ENCODE data around the gene SYAP1.
"Not testable (repeated sequence)": the region's sequence is repeated elsewhere in the genome, so short reads cannot be mapped to it uniquely, and the experiment has no call there.

The SYAP1 gene

GRCh38 chrX:16779815-16780214 is 60.4 kb downstream of the SYAP1 start:
- not testable (repeated sequence) for DNase-seq (ENCODE audit: low read depth)

DNA sequence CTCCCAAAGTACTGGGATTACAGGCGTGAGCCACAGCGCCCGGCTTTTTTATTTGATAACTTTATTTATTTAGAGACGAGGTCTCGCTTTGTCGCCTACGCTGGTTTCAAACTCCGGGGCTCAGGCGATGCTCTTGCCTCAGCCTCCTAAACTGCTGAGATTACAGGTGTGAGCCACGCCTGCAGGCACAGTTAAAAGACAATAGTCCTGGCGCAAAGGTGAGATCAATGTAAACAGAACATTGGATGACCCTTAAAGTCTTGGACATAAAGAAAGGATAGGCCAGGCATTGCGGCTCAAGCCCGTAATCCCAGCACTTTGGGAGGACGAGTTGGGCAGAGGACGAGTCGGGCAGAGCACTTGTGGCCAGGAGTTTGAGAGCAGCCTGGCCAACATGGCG is 64.0 kb downstream of the SYAP1 start:
- no peak for DNase-seq (ENCODE audit: low read depth)

- DNase-seq (ENCODE audit: low read depth): not testable (repeated sequence)
Measured at GRCh38 chrX:16784440-16784839, 65.0 kb downstream of the SYAP1 start.

DNA sequence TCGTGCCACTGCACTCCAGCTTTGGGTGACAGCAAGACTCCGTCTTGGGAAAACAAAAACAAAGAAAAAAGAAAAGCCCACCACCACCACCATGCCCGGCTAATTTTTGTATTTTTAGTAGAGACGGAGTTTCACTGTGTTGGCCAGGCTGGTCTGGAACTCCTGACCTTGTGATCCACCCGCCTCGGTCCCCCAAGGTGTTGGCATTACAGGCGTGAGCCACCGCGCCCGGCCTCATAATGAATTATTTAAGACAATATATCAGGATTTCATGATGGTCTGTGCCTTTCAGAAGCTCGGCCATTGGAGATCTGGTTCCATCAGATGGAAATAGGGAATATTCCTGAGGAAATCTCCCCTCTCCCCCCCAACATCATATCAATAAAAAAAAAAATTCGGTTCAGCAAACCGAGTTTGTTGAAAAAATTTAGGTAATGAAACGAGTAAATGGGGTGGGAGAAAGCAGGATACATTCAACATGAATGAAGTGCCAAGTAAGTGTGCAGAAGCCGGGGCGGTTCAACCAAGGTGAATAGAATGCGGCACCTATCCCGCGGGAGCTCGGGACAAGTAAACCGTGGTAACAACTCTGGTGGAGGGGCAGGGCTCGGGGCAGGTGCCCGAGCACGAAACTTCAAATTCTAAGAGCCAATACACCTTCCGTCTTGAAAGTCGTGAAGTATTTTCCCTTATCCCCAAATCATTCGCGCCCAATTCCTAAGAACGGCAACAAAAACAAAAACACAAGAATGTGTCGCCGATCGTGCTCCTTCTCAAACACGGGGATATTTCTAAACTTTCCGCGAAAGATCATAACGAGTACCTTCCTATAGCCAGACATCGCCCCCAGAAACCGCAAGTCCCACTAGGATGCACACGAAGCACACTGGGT is 66.1 kb downstream of the SYAP1 start:
- DNase-seq (ENCODE audit: low read depth): peak; percentile 6

DNA sequence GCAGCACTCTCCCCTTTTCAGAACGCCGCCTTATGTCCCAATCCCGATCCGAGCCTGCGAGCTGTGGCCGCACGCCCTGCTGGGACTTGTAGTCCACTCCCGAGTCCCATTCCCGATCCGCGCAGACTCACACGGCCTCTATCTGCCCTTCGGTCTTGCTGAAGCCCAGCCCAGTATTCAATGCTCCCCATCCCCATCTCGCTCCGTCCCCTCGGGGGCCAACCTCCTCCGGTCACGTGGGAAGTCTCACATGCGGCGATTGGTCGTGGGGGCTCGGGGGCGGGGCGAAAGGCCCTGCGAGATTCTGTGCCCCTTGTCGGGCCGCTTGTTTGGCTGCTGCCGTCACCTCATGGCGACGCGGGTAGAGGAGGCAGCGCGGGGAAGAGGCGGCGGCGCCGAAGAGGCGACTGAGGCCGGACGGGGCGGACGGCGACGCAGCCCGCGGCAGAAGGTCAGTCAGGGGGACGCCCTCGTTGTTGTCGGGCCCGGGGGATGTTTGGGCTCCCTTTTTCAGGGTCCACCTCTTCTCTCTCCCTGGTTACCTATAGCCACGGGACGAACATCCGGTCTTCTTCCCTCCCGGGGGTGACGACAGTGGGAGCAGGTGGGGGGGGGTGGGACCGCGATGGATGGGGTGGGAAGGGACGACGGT is 66.9 kb downstream of the SYAP1 start, which contains the start of gene TXLNG:
Gene TXLNG, plus strand, starts transcription at position 328 of the 652 bp plus-strand sequence. Its CDS starts 22 bp downstream, at position 350.
- peak; percentile 100 for DNase-seq (ENCODE audit: low read depth)

GRCh38 chrX:16786791-16787735 is 67.7 kb downstream of the SYAP1 start:
- peak; percentile 23 for DNase-seq (ENCODE audit: low read depth)

DNA sequence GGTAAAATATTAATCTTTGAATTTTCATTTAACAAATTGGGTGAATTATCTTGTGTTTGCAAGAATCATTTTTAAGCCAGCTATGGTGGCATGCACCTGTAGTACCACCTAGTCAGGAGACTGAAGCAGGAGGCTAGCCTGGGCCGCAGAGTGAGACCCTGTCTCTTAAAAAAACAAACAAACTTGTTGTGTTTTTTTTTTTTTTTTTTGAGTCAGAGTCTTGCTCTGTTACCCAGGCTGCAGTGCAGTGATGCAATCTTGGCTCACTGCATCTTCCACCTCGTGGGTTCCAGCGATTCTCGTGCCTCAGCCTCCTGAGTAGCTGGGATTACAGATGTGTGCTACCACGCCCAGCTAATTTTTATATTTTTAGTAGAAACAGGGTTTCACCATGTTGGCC is 69.1 kb downstream of the SYAP1 start:
- DNase-seq (ENCODE audit: low read depth): peak; percentile 42

- DNase-seq (ENCODE audit: low read depth): no peak
Measured at GRCh38 chrX:16796298-16796697, 76.9 kb downstream of the SYAP1 start.

DNA sequence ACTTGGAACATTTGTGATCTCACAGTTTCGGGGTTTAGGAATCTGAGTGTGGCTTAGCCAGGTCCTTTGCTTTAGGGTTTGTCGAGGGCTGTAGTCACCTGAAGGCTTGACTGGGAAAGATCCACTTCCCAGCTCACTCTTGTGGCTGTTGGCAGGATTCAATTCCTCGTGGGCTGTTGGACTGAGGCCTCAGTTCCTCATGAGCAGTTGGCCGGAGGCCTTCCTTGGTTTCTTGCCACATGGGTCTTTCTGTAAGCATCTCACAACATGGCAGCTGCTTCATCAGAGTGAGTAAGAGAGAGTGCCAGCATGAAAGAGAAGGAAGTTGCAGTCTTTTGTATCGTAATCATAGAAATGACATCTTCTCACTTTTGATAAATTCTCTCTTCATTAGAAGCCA is 77.9 kb downstream of the SYAP1 start:
- DNase-seq (ENCODE audit: low read depth): peak; percentile 6

- DNase-seq (ENCODE audit: low read depth): no peak
Measured at GRCh38 chrX:16797841-16798240, 78.4 kb downstream of the SYAP1 start.

GRCh38 chrX:16804923-16805464 is 85.6 kb downstream of the SYAP1 start:
- DNase-seq (ENCODE audit: low read depth): no peak

DNA sequence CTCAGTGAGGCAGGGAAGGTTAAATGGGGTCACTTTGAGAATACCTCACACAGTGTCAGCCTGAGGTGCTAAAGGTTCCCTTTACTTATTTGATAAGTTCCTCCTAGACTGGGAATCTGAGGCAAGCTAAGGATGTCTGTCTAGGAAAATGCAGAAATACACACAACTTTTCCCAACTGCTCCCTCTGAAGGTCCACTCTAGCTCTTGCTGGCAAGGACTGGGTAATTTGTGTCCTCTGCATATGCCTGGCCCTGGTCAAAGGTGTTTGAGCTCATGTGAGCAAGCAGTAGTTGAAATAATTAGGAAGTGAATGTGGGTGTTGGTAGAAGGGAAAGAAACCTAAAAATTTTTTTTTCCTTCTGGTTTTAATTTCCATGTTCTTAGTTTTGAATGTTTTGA is 88.1 kb downstream of the SYAP1 start:
- peak; percentile 46 for DNase-seq (ENCODE audit: low read depth)

DNA sequence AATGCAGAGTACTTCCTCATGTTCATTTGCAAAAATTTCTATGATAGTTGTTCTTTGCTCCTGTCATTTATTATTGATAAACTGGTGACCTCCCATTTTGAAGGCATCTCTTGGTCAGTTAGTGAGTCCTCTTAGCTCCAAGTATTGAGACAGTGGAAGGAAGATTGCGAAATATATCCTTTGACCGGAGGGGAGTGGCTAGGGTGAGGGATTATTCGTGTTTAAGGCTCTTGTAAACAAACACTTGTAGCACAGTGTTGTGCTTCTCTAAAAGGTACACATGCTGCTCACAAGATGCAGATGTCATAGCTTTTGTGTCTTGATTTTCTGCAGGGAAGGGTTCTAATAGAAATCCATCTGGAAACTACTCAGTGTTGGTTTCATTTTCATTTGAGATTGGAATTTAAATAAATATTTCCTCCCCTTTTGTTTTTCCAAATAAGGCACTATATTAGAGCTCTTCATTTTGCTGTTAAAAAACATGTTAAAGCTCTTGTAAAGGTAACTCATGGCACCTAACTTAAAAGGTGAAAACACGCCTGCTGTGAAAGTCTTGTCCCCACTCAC is 88.6 kb downstream of the SYAP1 start:
- DNase-seq (ENCODE audit: low read depth): peak; percentile 85

DNA sequence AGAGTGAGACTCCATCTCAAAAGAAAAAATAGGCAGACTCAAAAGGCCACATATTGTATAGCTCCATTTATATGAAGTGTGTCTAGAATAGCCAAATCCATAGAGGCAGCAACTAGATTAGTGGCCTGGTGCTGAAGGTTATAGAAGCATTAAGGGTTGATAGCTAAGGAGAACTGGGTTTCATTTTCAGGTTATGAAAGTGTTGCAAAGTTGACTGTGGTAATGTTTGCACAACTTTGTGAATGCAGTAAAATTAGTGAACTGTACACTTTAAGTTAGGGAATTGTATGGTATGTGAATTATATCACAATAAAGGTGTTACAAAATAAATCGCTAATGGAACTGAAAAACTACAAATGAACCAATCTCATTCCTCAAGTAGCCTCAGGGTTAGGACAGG is 95.2 kb downstream of the SYAP1 start:
- no peak for DNase-seq (ENCODE audit: low read depth)
